GM21576 (cell line): ENCODE measurements around the gene STX8.
"Not testable (repeated sequence)": the region's sequence is repeated elsewhere in the genome, so short reads cannot be mapped to it uniquely, and the experiment has no call there.

Experiments
- ATAC-seq: cut with Tn5 transposase; IDR thresholded peaks from one replicate; pipeline ENCODE4 v1.9.1; 2021; ENCODE audit warnings: mild to moderate bottlenecking, moderate library complexity; ENCODE audit not compliant: unreplicated experiment

The STX8 gene

DNA sequence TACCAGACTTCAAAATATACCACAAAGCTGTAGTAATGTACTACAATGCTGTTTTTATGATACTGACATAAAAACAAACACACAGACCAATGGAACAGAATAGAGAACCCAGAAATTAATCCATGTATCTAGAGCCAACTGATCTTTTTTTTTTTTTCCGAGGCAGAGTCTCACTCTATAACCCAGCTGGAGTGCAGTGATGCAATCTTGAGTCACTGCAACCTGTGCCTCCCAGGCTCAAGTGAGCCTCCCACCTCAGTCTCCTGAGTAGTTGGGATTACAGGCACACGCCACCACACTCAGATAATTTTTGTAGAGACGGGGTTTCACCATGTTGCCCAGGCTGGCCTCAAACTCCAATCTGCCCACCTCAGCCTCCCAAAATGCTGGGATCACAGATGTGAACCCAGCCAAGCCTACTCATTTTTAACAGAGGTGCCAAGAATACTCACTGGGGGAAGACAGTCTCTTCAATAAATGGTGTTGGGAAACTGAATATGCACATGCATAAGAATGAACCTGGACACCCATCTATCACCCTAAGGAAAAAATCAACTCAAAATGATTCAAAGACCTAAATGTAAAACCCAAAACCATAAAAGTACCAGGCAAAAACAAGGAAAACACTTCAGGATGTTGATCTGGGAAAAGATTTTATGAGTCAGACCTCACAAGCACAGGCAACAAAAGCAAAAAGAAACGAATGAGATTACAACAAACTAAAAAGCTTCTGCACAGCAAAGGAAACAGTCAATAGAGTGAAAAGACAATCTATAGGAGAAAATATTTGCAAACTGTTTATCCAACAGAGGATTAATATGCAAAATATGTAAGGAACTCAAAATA lies 63.1 kb downstream of the STX8 start:
- no peak for ATAC-seq

DNA sequence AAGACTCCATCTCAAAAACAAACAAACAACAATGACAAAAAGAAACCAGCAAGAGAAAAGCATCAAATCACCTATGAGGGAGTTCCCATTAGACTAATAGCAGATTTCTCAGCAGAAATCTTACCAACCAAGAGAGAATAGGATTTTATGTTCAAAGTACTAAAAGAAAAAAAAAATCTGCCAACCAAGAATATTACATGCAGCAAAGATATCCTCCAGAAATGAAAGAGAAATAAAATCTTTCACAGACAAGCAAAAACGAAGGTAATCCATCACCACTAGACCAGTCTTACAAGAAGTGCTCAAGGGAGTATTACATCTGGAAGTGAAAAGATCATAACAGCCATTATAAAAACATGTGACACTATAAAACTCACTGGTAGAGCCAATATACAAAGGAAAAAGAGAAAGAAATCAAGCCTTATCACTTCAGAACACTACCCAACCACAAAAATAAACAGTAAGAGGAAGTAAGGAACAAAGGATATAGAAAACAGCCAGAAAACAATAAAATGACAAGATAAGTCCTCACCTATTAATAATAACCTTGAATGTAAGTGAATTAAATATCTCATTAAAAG lies 66.3 kb downstream of the STX8 start:
- no peak for ATAC-seq

GRCh38 chr17:9499041-9499440 lies 76.6 kb downstream of the STX8 start:
- ATAC-seq = no peak

GRCh38 chr17:9498490-9498889 lies 77.1 kb downstream of the STX8 start:
- ATAC-seq = no peak

DNA sequence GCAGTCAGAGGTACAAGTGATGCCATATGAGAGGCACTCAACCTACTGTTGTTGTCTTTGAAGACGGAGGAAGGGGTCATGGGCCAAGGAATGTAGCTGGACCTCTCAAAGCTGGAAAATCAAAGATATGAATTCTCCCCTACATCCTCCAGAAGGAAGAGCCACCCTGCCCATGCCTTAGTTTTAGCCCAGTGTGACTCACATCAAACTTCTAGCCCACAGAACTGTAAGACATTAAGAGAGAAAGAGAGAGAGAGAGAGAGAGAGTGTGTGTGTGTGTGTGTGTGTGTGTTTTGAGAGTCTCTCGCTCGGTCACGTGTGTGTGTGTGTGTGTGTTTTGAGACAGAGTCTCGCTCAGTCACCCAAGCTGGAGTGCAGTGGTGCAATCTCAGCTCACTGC lies 87.1 kb downstream of the STX8 start:
- ATAC-seq = no peak

- no peak for ATAC-seq
These were observed 88.2 kb downstream of the STX8 start for GRCh38 chr17:9487406-9487805.

DNA sequence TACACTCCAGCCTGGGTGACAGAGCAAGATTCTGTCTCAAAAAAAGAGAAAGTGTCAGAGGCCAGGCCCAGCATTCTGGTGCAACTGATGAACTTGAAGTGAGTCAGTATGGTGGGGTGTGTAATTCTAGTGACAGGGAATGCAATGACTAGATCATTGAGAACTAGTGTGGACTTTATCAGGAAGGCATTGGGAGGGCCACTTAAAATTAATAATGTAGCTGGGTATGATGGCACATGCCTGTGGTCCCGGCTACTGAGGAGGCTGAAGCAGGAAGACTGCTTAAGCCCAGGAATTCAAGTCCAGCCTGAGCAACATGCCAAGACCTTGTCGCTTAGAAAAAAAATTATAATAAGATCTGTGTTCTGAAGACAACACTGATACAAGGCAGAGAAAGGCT lies 90.8 kb downstream of the STX8 start:
- ATAC-seq = no peak

DNA sequence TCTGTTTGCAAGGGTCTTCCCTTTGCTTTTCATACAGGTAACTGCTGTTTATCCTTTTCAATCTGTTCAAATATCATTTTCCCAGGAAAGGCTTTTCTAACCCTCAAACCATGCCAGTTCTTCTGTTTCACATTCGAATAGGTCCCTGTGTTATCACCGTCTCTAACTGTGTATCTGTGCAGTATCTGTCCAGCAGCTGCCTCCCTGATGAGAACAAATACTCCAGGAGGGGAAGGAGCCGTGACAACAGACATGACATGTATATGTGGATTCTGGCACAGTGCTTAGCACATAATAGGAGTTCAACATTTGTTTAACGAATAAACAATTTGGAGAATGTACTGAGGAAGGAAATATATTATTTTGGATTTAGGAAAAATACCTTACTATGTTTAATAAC lies 95.7 kb downstream of the STX8 start:
- no peak for ATAC-seq

- ATAC-seq = no peak
These were observed 96.7 kb downstream of the STX8 start for GRCh38 chr17:9478889-9479288.

DNA sequence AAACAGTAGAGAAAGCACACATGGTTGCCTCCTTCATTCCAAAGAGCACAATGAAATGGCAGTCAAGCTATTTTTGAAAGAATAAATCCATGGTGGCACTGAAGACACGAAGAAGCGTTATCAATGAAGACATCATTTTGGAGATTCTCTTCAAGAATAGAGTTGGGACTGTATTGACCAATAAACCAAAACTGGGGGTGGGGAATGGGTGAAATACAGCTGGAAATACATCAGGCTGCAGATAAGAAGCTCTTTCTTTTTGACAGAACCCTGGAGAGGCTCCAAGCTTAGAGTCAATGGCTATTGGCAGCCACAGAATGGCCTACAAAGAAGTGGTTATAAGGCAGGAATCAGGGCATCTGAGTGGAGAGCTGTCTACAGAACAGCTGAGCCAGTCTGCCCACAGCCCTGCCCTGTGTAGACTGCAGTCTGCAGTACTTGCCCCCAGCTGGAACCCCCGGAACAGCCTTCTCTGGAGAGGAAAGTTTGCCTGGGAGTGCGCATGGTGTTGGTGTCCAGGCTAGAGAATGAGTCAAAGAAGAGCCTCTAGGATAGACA lies 100.4 kb downstream of the STX8 start:
- ATAC-seq = no peak

DNA sequence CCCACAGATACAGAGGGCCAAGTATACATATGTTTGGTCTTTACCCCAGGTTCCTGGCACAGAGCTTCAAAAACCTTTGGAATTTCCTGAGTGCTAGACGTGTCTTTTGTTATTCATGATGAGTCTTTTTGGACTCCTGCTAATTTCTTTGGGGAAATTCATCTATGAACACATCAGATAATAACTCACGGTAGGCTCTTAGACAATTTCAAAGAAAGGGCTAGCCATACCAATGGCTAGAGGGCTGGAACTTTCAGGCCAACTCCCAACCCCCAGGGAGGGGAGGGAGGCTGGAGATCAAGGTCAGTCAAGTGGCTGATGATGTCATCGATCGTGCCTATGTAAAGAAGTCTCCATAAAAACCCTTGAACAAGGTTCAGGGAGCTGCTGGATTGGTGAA lies 101.9 kb downstream of the STX8 start:
- ATAC-seq = no peak

- ATAC-seq = no peak
These were observed 103.1 kb downstream of the STX8 start for GRCh38 chr17:9472541-9472940.

DNA sequence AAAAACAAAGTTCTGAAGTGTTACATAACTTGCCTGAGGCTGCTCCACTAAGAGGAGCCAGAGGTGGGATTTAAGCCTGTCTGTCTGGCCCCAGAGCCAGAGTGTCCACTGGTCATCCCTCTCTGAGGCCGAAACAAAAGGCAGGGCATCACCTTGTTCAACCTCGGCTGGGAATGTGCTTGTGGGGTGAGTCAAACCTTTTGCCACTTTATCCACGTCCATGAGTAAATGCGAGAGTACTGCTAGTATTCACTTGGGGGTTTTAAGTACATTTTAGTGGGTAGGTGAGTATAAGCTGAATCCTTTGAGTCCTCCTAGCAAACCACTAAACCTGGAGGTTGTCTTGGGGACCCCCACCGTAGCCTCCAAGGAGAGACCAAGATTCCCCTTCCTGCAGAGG lies 103.5 kb downstream of the STX8 start:
- no peak for ATAC-seq

- no peak for ATAC-seq
These were observed 105.4 kb downstream of the STX8 start for GRCh38 chr17:9470171-9470570.

- no peak for ATAC-seq
These were observed 106.7 kb downstream of the STX8 start for GRCh38 chr17:9468937-9469336.

GRCh38 chr17:9468532-9468931 lies 107.1 kb downstream of the STX8 start:
- no peak for ATAC-seq

DNA sequence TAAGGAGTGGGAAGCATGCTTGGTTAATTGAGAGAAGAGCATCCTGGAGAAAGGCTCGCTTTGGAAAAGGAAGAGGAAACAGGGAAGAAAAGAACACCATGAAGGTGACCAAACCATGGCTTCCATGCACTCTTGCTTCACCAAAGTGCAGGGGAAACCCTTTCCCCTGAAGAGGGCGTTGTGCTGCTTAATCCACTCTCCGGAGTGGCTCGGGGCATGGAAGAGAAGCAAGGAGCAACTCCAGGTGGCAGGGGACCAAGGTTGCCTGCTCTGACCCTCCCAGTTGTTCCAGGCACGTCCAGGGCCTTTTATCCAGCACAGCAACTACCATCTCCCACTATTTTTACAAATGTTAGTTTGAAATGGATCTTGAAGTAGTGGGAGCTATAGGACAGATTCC lies 108.1 kb downstream of the STX8 start:
- no peak for ATAC-seq

GRCh38 chr17:9465210-9465921 lies 110.3 kb downstream of the STX8 start:
- no peak for ATAC-seq

GRCh38 chr17:9457005-9457404 lies 118.6 kb downstream of the STX8 start:
- no peak for ATAC-seq

GRCh38 chr17:9456330-9456729 lies 119.3 kb downstream of the STX8 start:
- ATAC-seq = no peak

GRCh38 chr17:9451934-9452333 lies 123.7 kb downstream of the STX8 start:
- ATAC-seq = no peak

DNA sequence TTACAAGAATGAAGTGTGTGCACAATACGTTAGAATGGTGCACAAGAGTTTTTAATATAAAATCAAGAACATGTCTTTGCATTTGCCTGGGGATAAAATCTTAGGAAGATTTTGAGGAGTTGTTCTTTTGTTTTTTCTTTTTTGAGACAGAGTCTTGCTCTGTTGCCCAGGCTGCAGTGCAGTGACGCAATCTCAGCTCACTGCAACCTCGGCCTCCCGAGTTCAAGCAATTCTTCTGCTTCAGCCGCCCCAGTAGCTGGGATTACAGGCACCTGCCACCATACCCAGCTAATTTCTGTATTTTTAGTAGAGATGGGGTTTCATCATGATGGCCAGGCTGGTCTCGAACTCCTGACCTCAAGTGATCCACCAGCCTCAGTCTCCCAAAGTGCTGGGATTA lies 128.3 kb downstream of the STX8 start:
- ATAC-seq = not testable (repeated sequence)
